ENCODE results near the gene NEURL1.

Gene NEURL1

DNA sequence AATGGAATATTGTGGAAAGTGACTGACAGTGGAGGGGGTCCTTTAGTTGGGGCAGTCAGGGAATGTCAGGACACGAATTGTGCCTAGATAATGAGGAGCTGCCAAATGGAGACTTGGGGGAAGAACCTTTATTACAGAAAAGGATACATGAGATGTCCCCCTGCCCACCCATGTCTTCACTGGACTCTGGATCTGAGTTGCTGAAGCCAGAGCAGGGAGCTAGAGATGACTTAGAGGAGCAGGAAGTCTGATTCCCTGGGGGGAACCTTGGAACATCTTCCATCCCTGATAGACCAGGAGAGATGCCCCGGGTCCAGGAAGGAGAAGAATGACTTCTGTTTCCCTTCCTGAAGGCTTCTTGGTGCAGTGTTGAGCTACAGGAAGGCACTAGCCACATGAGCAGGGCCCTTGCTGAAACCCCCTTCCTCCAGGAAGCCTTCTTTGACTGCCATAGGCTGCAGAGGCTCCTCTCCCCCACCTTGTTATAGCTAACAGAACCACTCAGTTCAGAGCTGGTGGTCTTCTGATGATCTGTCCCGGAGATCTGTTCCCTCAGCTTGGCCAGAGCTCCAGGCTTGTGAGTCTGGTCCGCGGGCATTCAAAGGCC is 747 bp upstream of the NEURL1 start:
- Histone ChIP-seq H3K4me1 (ENCODE audit: control insufficient read depth, insufficient read depth, low read length, poor library complexity, severe bottlenecking) (peaks cover 15% of the 10 kb centered on the region), H3K27me3 (replicated peaks; ENCODE audit: control insufficient read depth, insufficient read depth, low read length, poor library complexity, severe bottlenecking) (peaks cover 12% of the 10 kb centered on the region), H3K4me3 (ENCODE audit: insufficient read depth, low read depth, low read length, poor library complexity, severe bottlenecking) (peak overlapping the region; percentile 54), H3K36me3 (ENCODE audit: control insufficient read depth, insufficient read depth, low read length) (no peaks in the 10 kb centered on the region), H3K9me3 (ENCODE audit: control insufficient read depth, low read length) (no peaks in the 10 kb centered on the region), H3K27ac (ENCODE audit: insufficient read depth, low read length, poor library complexity, severe bottlenecking) (no peak overlapping the region)
- no peak for DNase-seq

- no peak overlapping the region for H3K27ac ChIP-seq (ENCODE audit: insufficient read depth, low read length, poor library complexity, severe bottlenecking)
- H3K4me1 ChIP-seq (ENCODE audit: control insufficient read depth, insufficient read depth, low read length, poor library complexity, severe bottlenecking): peaks cover 15% of the 10 kb centered on the region
- DNase-seq: no peak
- H3K4me3 ChIP-seq (ENCODE audit: insufficient read depth, low read depth, low read length, poor library complexity, severe bottlenecking): peak overlapping the region; percentile 54
- peaks cover 12% of the 10 kb centered on the region for H3K27me3 ChIP-seq (replicated peaks; ENCODE audit: control insufficient read depth, insufficient read depth, low read length, poor library complexity, severe bottlenecking)
- H3K36me3 ChIP-seq (ENCODE audit: control insufficient read depth, insufficient read depth, low read length): no peaks in the 10 kb centered on the region
- H3K9me3 ChIP-seq (ENCODE audit: control insufficient read depth, low read length): no peaks in the 10 kb centered on the region
These were observed 692 bp downstream of the NEURL1 start for GRCh38 chr10:103493916-103494877.

- Histone ChIP-seq H3K27me3 (replicated peaks; ENCODE audit: control insufficient read depth, insufficient read depth, low read length, poor library complexity, severe bottlenecking) (peaks cover 12% of the 10 kb centered on the region), H3K27ac (ENCODE audit: insufficient read depth, low read length, poor library complexity, severe bottlenecking) (no peak overlapping the region), H3K9me3 (ENCODE audit: control insufficient read depth, low read length) (no peaks in the 10 kb centered on the region), H3K4me3 (ENCODE audit: insufficient read depth, low read depth, low read length, poor library complexity, severe bottlenecking) (no peak overlapping the region), H3K36me3 (ENCODE audit: control insufficient read depth, insufficient read depth, low read length) (no peaks in the 10 kb centered on the region), H3K4me1 (ENCODE audit: control insufficient read depth, insufficient read depth, low read length, poor library complexity, severe bottlenecking) (peaks cover 15% of the 10 kb centered on the region)
- no peak for DNase-seq
These were observed 1.8 kb downstream of the NEURL1 start for GRCh38 chr10:103495321-103495720.

GRCh38 chr10:103497161-103497915 is 3.8 kb downstream of the NEURL1 start:
- Histone ChIP-seq H3K27me3 (replicated peaks; ENCODE audit: control insufficient read depth, insufficient read depth, low read length, poor library complexity, severe bottlenecking) (peaks cover 12% of the 10 kb centered on the region), H3K4me1 (ENCODE audit: control insufficient read depth, insufficient read depth, low read length, poor library complexity, severe bottlenecking) (peaks cover 9% of the 10 kb centered on the region)
- no peak for DNase-seq

GRCh38 chr10:103498936-103499638 is 5.6 kb downstream of the NEURL1 start:
- no peak overlapping the region for H3K27ac ChIP-seq (ENCODE audit: insufficient read depth, low read length, poor library complexity, severe bottlenecking)
- peaks cover 10% of the 10 kb centered on the region for H3K27me3 ChIP-seq (replicated peaks; ENCODE audit: control insufficient read depth, insufficient read depth, low read length, poor library complexity, severe bottlenecking)
- no peak for DNase-seq
- no peak overlapping the region for H3K4me3 ChIP-seq (ENCODE audit: insufficient read depth, low read depth, low read length, poor library complexity, severe bottlenecking)
- H3K9me3 ChIP-seq (ENCODE audit: control insufficient read depth, low read length): no peaks in the 10 kb centered on the region
- H3K36me3 ChIP-seq (ENCODE audit: control insufficient read depth, insufficient read depth, low read length): no peaks in the 10 kb centered on the region
- peaks cover 5% of the 10 kb centered on the region for H3K4me1 ChIP-seq (ENCODE audit: control insufficient read depth, insufficient read depth, low read length, poor library complexity, severe bottlenecking)

More at GRCh38 chr10:103497161-103497915, 3.8 kb downstream of the NEURL1 start:
- Histone ChIP-seq H3K9me3 (ENCODE audit: control insufficient read depth, low read length) (no peaks in the 10 kb centered on the region), H3K4me3 (ENCODE audit: insufficient read depth, low read depth, low read length, poor library complexity, severe bottlenecking) (no peak overlapping the region), H3K27ac (ENCODE audit: insufficient read depth, low read length, poor library complexity, severe bottlenecking) (no peak overlapping the region), H3K36me3 (ENCODE audit: control insufficient read depth, insufficient read depth, low read length) (no peaks in the 10 kb centered on the region)

- Histone ChIP-seq H3K9me3 (ENCODE audit: control insufficient read depth, low read length) (no peaks in the 10 kb centered on the region), H3K36me3 (ENCODE audit: control insufficient read depth, insufficient read depth, low read length) (no peaks in the 10 kb centered on the region), H3K27me3 (replicated peaks; ENCODE audit: control insufficient read depth, insufficient read depth, low read length, poor library complexity, severe bottlenecking) (peaks cover 2% of the 10 kb centered on the region), H3K4me3 (ENCODE audit: insufficient read depth, low read depth, low read length, poor library complexity, severe bottlenecking) (no peak overlapping the region), H3K27ac (ENCODE audit: insufficient read depth, low read length, poor library complexity, severe bottlenecking) (no peak overlapping the region), H3K4me1 (ENCODE audit: control insufficient read depth, insufficient read depth, low read length, poor library complexity, severe bottlenecking) (peaks cover 4% of the 10 kb centered on the region)
- DNase-seq: no peak
These were observed 6.4 kb downstream of the NEURL1 start for GRCh38 chr10:103499881-103500280.

DNA sequence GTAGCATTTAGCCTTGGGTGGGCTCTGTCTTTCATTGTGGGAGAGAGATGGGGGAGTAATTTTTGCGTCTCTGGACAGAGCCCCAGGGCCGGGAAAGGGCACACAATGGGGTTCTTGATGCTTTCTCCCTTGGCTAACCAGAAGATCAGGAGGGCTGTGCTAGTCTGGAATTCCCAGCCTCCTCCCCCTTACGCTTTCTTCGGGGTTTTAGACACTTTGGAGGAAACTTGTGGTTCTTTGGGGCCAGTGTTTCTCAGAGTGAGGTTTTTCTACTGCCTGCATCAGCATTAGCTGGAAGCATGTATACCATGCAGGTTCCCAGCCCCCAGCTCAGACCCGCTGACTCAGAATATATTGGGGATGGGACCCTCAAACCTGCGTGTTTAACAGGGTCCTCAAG is 7.0 kb downstream of the NEURL1 start:
- no peaks in the 10 kb centered on the region for H3K9me3 ChIP-seq (ENCODE audit: control insufficient read depth, low read length)
- no peaks in the 10 kb centered on the region for H3K27me3 ChIP-seq (replicated peaks; ENCODE audit: control insufficient read depth, insufficient read depth, low read length, poor library complexity, severe bottlenecking)
- peaks cover 4% of the 10 kb centered on the region for H3K4me1 ChIP-seq (ENCODE audit: control insufficient read depth, insufficient read depth, low read length, poor library complexity, severe bottlenecking)
- H3K27ac ChIP-seq (ENCODE audit: insufficient read depth, low read length, poor library complexity, severe bottlenecking): no peak overlapping the region
- H3K4me3 ChIP-seq (ENCODE audit: insufficient read depth, low read depth, low read length, poor library complexity, severe bottlenecking): no peak overlapping the region
- H3K36me3 ChIP-seq (ENCODE audit: control insufficient read depth, insufficient read depth, low read length): no peaks in the 10 kb centered on the region
- no peak for DNase-seq

- Histone ChIP-seq H3K4me3 (ENCODE audit: insufficient read depth, low read depth, low read length, poor library complexity, severe bottlenecking) (no peak overlapping the region), H3K27me3 (replicated peaks; ENCODE audit: control insufficient read depth, insufficient read depth, low read length, poor library complexity, severe bottlenecking) (no peaks in the 10 kb centered on the region), H3K27ac (ENCODE audit: insufficient read depth, low read length, poor library complexity, severe bottlenecking) (no peak overlapping the region), H3K36me3 (ENCODE audit: control insufficient read depth, insufficient read depth, low read length) (no peaks in the 10 kb centered on the region), H3K9me3 (ENCODE audit: control insufficient read depth, low read length) (no peaks in the 10 kb centered on the region), H3K4me1 (ENCODE audit: control insufficient read depth, insufficient read depth, low read length, poor library complexity, severe bottlenecking) (peaks cover 4% of the 10 kb centered on the region)
- no peak for DNase-seq
These were observed 7.7 kb downstream of the NEURL1 start for GRCh38 chr10:103501186-103501585.

DNA sequence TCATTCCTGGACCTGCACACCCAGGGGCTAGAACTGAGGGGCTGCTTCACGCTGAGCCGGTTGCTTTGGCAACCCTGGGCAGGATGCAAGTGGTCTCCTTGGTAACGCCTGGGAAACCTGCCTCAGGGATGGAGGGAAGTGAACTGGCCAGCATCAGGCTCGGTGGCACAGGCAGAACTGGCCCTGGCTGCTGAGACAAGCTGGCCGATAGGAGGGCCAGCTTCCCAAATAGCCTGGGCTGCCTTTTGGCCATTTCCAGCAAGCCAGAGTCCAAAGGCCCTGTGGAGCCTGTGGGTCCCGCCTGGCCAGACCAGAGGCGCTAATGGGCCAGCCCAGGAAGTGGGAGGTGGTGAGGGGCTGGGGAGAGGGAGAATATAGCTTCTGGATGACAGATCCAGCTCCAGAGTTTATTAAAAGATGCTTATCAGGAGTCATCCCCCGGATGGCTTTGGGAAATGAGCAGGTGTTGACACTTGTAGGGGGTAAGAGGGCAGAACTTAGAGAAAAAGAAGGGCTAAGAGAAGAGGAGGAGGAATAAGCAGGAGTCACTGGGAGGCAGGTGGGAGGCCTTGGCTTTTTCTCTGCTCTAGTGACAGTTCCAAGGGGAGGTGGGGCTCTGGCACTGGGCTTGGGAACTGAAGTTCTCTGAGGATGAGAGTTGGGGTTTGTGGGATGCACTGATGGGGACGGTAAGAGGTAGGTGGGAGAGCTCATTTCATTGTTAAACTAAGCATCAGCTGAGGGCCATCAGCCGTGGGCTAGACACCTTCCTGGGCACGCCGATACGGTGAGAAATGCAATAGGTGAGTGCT is 9.6 kb downstream of the NEURL1 start:
- no peak for DNase-seq
- Histone ChIP-seq H3K27me3 (replicated peaks; ENCODE audit: control insufficient read depth, insufficient read depth, low read length, poor library complexity, severe bottlenecking) (no peaks in the 10 kb centered on the region), H3K9me3 (ENCODE audit: control insufficient read depth, low read length) (no peaks in the 10 kb centered on the region), H3K4me1 (ENCODE audit: control insufficient read depth, insufficient read depth, low read length, poor library complexity, severe bottlenecking) (peaks cover 4% of the 10 kb centered on the region), H3K27ac (ENCODE audit: insufficient read depth, low read length, poor library complexity, severe bottlenecking) (no peak overlapping the region), H3K4me3 (ENCODE audit: insufficient read depth, low read depth, low read length, poor library complexity, severe bottlenecking) (no peak overlapping the region), H3K36me3 (ENCODE audit: control insufficient read depth, insufficient read depth, low read length) (no peaks in the 10 kb centered on the region)

All from effector memory CD4-positive, alpha-beta T cell (primary cell).